CD4-positive, alpha-beta T cell (primary cell): ENCODE results near the gene BOLL. TPM values are rescaled to one million over a fixed set of nuclear protein-coding genes. Genes with fewer than 3 reads are reported as not detected.

Source experiments
- ATAC-seq: fragments of 200-7000 bp; cut with Tn5 transposase; one replicate; pipeline ENCODE4 v1.10.0; 2022; ENCODE audit warnings: mild to moderate bottlenecking; ENCODE audit not compliant: poor library complexity
- CTCF ChIA-PET: fragments of 350-600 bp; sonication (Branson Sonifier 250); formaldehyde crosslinking; loops from one replicate; lab custom pipeline; 2021; ENCODE audit warnings: antibody characterized with exemption, inconsistent platforms; lab: Charles Lee
- POLR2A ChIA-PET: fragments of 350-600 bp; sonication (Branson Sonifier 250); formaldehyde crosslinking; loops from one replicate; lab custom pipeline; 2021; ENCODE audit warnings: antibody characterized with exemption, inconsistent platforms; lab: Charles Lee
- DNase-seq, 14 experiments: peaks; one replicate each; pipeline ENCODE4 v3.0.0-alpha.2; 2013 to 2020; ENCODE audit warnings: mixed read lengths in 2 of 14
- H3K27ac ChIP-seq, 2 donors: one replicate each; pipeline versions ENCODE4 v1.5.1 to v1.7.0; 2013; ENCODE audit warnings: low read length in 2 of 2, low read depth in 1 of 2, mild to moderate bottlenecking in 1 of 2
- H3K27me3 ChIP-seq, 2 experiments: 1 replicate in 1 of 2; 2 replicates in 1 of 2; pipeline versions ENCODE4 v1.6.1 to v1.7.0; 2013; ENCODE audit warnings: low read length in 2 of 2, control low read depth in 1 of 2, mild to moderate bottlenecking in 1 of 2, moderate library complexity in 1 of 2; ENCODE audit not compliant: insufficient read depth in 2 of 2, control insufficient read depth in 1 of 2
- H3K36me3 ChIP-seq: one replicate; pipeline ENCODE4 v1.6.1; 2013; ENCODE audit warnings: low read length, control low read depth; ENCODE audit not compliant: insufficient read depth
- H3K4me1 ChIP-seq: one replicate; pipeline ENCODE4 v1.6.1; 2013; ENCODE audit warnings: low read length, control low read depth; ENCODE audit not compliant: insufficient read depth
- H3K4me3 ChIP-seq: one replicate; pipeline ENCODE4 v1.5.1; 2013; ENCODE audit warnings: mild to moderate bottlenecking, low read length, moderate library complexity
- H3K9me3 ChIP-seq, 2 experiments: 1 replicate in 1 of 2; 2 replicates in 1 of 2; pipeline versions ENCODE4 v1.6.1 to v1.7.0; 2013; ENCODE audit warnings: low read length in 2 of 2, mild to moderate bottlenecking in 2 of 2, control low read depth in 1 of 2, moderate library complexity in 1 of 2; ENCODE audit not compliant: control insufficient read depth in 1 of 2, insufficient read depth in 1 of 2
- H3K27ac Mint-ChIP-seq: one replicate; pipeline ENCODE4 v1.8.0; 2020; ENCODE audit warnings: mixed read lengths
- H3K27me3 Mint-ChIP-seq: one replicate; pipeline ENCODE4 v1.8.0; 2021; ENCODE audit warnings: mixed read lengths
- H3K36me3 Mint-ChIP-seq: one replicate; pipeline ENCODE4 v1.8.0; 2021; ENCODE audit warnings: low read depth, mixed read lengths
- H3K4me1 Mint-ChIP-seq: one replicate; pipeline ENCODE4 v1.8.0; 2021; ENCODE audit warnings: low read depth, mixed read lengths
- H3K4me3 Mint-ChIP-seq: one replicate; pipeline ENCODE4 v1.8.0; 2020; ENCODE audit warnings: mild to moderate bottlenecking, mixed read lengths
- H3K9me3 Mint-ChIP-seq: one replicate; pipeline ENCODE4 v1.8.0; 2020; ENCODE audit warnings: mixed read lengths
- CTCF ChIP-seq: fragments of 200-600 bp; IDR thresholded peaks from one replicate; pipeline ENCODE4 v1.8.0; 2022; ENCODE audit warnings: antibody characterized with exemption, mild to moderate bottlenecking
- intact Hi-C, 2 experiments: fragments of 100-400 bp; cut with DNase I in 1 of 2; cut with micrococcal nuclease in 1 of 2; formaldehyde crosslinking; loops; one replicate each; pipeline versions ENCODE4 v1.15.1 to v1.9.0; 2023 to 2025; cut with DNase I, micrococcal nuclease
- total RNA-seq, 174 experiments: library from RNA in 2 of 174; stranded (reverse) in 2 of 174; gene quantifications; one replicate each; pipeline ENCODE4 v1.2.3 and lab custom pipeline; 2021 to 2026

The BOLL gene
- total RNA-seq, 2 experiments from 2014 or later, result not detected

- ChIA-PET CTCF (interaction anchor here (1.0 to 2.0 kb wide), 5 partner anchors 22 to 492 kb away, joined by 3 to 9 read pairs (median 3); no protein-coding TSS in a partner anchor), POLR2A (interaction anchor here (0.6 to 2.0 kb wide), 17 partner anchors 8 to 492 kb away, joined by 3 to 13 read pairs (median 6); no protein-coding TSS in a partner anchor)
- H3K27ac Mint-ChIP-seq, result peak overlapping the region; percentile 87
- DNase-seq, result peak in 13 of 14 experiments; percentile 18 to 62 (median 31)
- peak overlapping the region in 1 of 2 donors; percentile 68 for H3K27ac ChIP-seq
- peak; percentile 52 for TF ChIP-seq CTCF
- no peaks in the 10 kb centered on the region for H3K27me3 Mint-ChIP-seq
- H3K9me3 ChIP-seq, result no peaks in the 10 kb centered on the region
- peaks cover 63% of the 10 kb centered on the region for H3K4me1 Mint-ChIP-seq
- intact Hi-C loops, result loop anchor here (1.0 to 5.0 kb wide), 11 partner anchors 34 to 249 kb away; no protein-coding TSS in a partner anchor
- peak overlapping the region; percentile 95 for H3K4me3 Mint-ChIP-seq
- peak; percentile 18 for ATAC-seq
- peak overlapping the region; percentile 77 for H3K4me3 ChIP-seq
- peaks cover 8% of the 10 kb centered on the region for H3K36me3 Mint-ChIP-seq
- H3K9me3 Mint-ChIP-seq, result no peaks in the 10 kb centered on the region
- no peaks in the 10 kb centered on the region for H3K36me3 ChIP-seq
- H3K4me1 ChIP-seq, result peaks cover 31% of the 10 kb centered on the region
- H3K27me3 ChIP-seq, result no peaks in the 10 kb centered on the region
Observed at GRCh38 chr2:197804758-197805714, 19.9 kb upstream of the BOLL start.

GRCh38 chr2:197804049-197804757 is 19.1 kb upstream of the BOLL start, which contains the start of gene PLCL1:
Gene PLCL1 (plus strand): TSS chr2:197804593.
- intact Hi-C loops, result loop anchor here (1.0 to 5.0 kb wide), 6 partner anchors 35 to 250 kb away; no protein-coding TSS in a partner anchor
- H3K36me3 ChIP-seq, result no peaks in the 10 kb centered on the region
- H3K4me1 Mint-ChIP-seq, result peaks cover 55% of the 10 kb centered on the region

More at GRCh38 chr2:197804049-197804757, 19.1 kb upstream of the BOLL start, which contains the start of gene PLCL1:
- peaks cover 8% of the 10 kb centered on the region for H3K36me3 Mint-ChIP-seq
- H3K27me3 Mint-ChIP-seq, result no peaks in the 10 kb centered on the region
- no peak for TF ChIP-seq CTCF
- H3K4me3 Mint-ChIP-seq, result peak within 1 kb of the TSS; percentile 96
- H3K4me1 ChIP-seq, result peaks cover 29% of the 10 kb centered on the region
- peak within 1 kb of the TSS in 1 of 2 donors; percentile 68 for H3K27ac ChIP-seq
- ChIA-PET CTCF (interaction anchor here (1.0 to 2.0 kb wide), 4 partner anchors 34 to 493 kb away, joined by 3 to 9 read pairs (median 5); no protein-coding TSS in a partner anchor), POLR2A (interaction anchor here (0.9 to 2.0 kb wide), 14 partner anchors 9 to 493 kb away, joined by 3 to 13 read pairs (median 6); no protein-coding TSS in a partner anchor)
- ATAC-seq, result peak; percentile 96
- no peaks in the 10 kb centered on the region for H3K9me3 Mint-ChIP-seq
- H3K9me3 ChIP-seq, result no peaks in the 10 kb centered on the region
- DNase-seq, result peak; percentile 82 to 95 (median 90)
- peak within 1 kb of the TSS; percentile 77 for H3K4me3 ChIP-seq
- H3K27me3 ChIP-seq, result no peaks in the 10 kb centered on the region
- peak within 1 kb of the TSS; percentile 87 for H3K27ac Mint-ChIP-seq
